GM12875 (cell line): Measurements from ENCODE around the gene ABCA2.
A peak's percentile ranks its signal among the peaks of the same experiment; 100 is the strongest.

Source experiments
- H3K4me3 ChIP-seq: one replicate; pipeline ENCODE4 v1.5.1; 2011; ENCODE audit warnings: low read depth, low read length, control low read depth
- TF ChIP-seq, protein P1 (sequence below): IDR thresholded peaks from 2 replicates; pipeline ENCODE4 v1.5.1; 2011; ENCODE audit warnings: low read depth, mild to moderate bottlenecking, control low read depth, inconsistent platforms, low read length, moderate library complexity, borderline replicate concordance; ENCODE audit not compliant: insufficient read depth

The ABCA2 gene

DNA sequence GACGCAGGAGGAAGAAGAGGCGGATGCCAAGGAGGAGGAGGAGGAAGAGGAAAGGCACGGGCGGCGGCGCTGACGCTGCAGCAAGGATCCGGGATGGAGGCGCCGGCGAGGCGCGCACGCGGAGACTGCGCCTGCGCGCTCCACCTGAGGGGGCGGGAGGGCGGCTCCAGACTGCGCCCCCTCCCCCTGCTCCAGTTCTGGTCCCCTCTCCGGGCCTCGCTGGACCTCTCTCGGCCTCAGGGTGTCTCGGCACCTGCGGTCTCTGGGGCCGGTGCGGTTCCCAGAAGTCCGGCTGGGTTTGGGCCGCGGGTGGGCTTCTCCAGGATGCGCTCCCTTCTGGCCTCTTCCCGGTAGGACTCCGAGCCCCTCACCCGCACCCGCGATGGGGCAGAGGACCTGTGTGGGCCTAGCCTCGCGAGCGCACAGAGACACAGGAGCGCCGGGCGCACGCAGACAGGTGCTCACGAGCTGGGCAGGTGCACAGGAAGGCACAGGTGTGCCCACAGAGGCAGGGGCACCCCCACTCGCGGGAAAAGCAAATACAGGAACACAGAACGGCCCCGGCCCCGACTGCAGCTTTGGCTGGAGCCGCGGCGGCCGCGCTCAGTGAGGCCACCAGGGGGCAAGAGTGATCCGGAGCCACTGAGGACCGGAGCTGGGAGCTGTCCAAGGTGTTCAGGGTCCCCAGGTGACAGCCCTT lies 18.2 kb upstream of the ABCA2 start, which contains the start of gene NPDC1:
NPDC1 (minus strand) TSS at position 90 of the 700 bp plus-strand sequence. CDS start 188 bp downstream, outside the sequence.
- no peak within 1 kb of the TSS for H3K4me3 ChIP-seq
- TF ChIP-seq, protein P1, sequence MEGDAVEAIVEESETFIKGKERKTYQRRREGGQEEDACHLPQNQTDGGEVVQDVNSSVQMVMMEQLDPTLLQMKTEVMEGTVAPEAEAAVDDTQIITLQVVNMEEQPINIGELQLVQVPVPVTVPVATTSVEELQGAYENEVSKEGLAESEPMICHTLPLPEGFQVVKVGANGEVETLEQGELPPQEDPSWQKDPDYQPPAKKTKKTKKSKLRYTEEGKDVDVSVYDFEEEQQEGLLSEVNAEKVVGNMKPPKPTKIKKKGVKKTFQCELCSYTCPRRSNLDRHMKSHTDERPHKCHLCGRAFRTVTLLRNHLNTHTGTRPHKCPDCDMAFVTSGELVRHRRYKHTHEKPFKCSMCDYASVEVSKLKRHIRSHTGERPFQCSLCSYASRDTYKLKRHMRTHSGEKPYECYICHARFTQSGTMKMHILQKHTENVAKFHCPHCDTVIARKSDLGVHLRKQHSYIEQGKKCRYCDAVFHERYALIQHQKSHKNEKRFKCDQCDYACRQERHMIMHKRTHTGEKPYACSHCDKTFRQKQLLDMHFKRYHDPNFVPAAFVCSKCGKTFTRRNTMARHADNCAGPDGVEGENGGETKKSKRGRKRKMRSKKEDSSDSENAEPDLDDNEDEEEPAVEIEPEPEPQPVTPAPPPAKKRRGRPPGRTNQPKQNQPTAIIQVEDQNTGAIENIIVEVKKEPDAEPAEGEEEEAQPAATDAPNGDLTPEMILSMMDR = peak; percentile 92

DNA sequence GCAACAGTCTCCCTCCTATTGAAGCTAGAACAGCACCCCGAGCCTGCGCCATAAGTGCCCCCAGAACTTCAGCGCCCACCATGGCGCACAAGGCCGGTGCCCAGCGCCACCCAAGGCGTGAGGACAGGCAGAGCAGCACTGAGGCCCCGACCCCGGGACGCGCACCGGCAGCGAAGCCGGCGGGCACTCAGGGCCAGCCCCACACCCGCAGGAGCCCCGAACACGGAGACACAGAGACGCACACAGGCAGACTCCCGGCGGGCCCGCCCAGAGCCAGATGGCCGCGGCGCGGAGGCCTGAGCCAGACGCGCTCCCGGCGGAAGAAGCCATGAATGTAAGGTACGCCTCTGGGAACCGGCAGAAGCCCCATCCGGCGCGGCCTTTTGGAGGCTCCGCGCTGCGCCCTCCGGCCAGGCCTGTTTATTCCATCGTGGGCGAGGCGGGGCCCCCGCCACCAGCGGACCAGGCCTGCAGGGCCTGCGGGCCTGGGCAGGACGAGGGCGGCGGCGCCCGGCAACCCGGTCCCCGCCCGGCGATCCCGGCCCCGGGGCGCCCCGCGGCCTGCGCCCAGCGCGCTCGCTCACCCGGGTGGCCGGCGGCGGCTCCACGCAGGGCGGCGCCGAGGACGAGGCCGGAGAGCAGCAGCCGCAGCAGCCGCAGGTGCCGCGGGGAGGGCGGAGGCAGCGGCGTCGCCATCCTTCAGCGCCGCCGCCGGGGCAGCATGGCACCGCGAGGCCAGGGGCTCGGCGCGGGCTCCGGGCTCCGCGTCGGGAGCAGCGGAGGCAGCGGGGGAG lies 17.5 kb upstream of the ABCA2 start:
- no peak overlapping the region for H3K4me3 ChIP-seq
- TF ChIP-seq, protein P1 = no peak

DNA sequence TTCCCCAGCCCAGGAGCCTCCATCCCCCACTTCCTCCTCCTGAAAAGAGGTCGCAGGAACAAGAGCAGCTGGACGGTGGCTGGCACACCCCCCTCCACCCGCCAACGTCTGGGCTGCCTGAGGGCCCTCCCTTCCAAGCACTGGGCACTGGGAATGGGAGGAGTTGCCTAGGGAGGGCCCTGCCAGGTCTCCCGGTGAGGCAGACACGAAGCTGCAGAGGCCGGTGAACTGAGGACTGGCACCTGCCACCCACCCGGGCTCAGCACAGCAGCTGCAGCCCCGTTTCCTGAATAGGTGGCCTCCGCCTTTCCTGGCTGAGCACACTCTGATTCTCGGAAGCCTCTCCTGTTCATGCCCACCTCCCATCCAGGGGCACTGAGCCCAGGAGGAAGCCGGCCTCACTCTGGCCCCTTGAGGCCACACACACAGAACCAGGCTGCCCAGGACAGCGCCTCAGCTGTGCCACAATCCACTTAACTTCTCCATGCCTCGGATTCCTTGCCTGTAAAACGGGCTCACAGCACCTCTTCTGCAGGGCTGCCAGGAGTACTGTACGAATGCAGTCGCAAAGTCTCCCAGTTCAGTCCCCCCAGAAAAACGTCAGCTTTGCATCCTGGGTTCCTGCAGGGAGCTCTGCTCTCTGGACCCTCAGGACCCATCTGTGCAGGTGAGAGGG lies 16.6 kb upstream of the ABCA2 start:
- no peak overlapping the region for H3K4me3 ChIP-seq
- TF ChIP-seq, protein P1 = no peak

DNA sequence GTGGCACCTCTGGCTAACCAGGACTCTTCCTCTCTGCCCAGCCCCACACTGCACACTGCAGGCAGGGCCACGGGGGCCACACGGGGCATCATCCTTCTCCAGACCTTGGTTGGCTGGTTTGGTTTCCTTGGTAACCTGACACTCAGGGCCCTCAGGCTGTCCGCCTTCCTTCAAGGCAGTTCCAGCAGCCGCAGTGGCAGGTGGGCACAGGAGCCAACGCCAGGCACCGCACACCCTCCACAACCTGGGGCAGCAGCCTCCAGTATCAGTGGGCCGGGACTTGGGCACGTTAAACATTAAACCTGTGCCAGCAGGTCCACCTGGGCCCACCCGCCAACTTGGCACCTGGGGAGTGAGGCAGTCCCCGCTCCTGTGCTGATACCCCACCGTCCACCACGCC lies 16.0 kb upstream of the ABCA2 start:
- TF ChIP-seq, protein P1 = no peak
- H3K4me3 ChIP-seq = no peak overlapping the region

DNA sequence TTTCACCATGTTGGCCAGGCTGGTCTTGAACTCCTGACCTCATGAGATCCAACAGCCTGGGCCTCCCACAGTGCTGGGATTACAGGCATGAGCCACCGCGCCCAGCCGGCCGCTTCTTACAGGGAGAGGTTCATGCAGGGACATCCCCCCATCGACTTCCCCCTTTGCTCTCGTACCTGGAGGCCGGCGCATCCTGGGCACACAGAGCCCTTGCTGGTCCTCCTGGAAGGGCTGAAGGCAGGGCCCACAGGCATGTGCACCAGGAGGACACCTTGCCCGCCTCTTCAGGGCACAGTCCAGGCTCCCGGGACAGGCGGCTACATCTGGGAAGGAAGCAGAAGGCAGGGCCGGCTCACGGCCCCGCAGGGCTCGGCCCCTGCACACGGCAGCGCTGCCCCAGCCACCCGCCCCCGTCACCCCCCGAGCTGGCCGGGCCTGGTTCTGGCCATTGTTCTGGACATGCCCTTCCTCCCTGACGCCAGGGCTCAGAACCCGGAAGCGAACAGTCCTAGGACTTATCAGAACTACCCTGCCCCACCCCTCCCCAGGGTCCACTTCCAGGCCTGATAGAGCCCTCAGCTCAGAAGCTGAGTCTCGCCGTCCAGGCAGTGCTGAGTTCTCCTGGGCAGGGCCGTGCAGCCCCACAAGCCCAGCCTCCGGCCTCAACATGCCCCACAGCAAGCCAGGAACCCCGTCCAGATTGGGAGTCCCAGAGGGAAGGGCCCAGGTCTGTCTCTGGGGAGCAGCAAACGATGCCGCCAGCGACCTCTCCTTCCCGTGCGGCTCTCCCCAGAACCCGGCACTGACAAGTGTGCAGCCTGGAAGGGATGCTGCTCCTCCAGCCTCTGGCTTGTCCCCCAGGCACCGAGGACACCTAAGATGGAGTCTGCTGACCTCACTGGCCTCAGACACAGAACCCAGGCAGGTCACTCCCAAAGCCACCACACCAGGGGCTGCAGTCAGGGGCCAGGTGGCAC lies 15.0 kb upstream of the ABCA2 start:
- TF ChIP-seq, protein P1 = no peak
- H3K4me3 ChIP-seq = no peak overlapping the region

DNA sequence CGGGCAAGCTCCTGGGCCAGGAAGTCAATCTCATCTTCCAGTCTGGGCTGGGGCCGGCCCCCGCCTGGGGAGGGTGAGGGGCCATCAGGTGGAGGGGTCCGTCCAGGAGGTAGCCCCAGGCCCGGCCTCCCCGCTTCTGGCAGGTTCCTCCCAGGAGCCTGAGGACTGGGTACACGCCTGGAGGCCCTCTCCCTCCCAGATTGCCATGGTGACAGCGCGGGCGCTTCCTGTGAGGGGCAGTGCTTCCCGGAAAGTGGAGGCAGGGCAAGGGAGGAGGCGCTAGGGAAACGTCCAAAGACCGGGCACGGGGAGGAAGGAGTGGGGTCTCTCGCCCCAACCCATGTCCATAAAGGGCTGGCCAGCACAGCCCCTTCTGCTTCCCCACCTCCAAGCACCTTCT lies 13.1 kb upstream of the ABCA2 start:
- H3K4me3 ChIP-seq = no peak overlapping the region

More for the DNA sequence above, 13.1 kb upstream of the ABCA2 start:
- TF ChIP-seq, protein P1 = no peak
